IMR-90 (cell line): ENCODE measurements around the gene STAT3. TPM values are rescaled to one million over a fixed set of nuclear protein-coding genes. Genes with fewer than 3 reads are reported as not detected.

Experiments used
- ATAC-seq: fragments of 200-7000 bp; cut with Tn5 transposase; 2 replicates; pipeline ENCODE4 v1.9.1; 2020; ENCODE audit warnings: low read depth, mild to moderate bottlenecking, moderate library complexity
- BruUV-seq: library from RNA; stranded (reverse); fragments of 400-500 nt; replicated peaks from 2 replicates; lab custom pipeline; 2021; lab: Mats Ljungman, UMichigan
- CTCF ChIA-PET: fragments of 300-600 bp; formaldehyde crosslinking; extraction: SDS; loops from one replicate; lab custom pipeline; 2021; ENCODE audit warnings: antibody characterized with exemption; lab: Yijun Ruan, JAX
- POLR2A ChIA-PET: fragments of 300-600 bp; sonication (Branson Sonifier 250); formaldehyde crosslinking; loops from one replicate; lab custom pipeline; 2022; ENCODE audit warnings: antibody characterized with exemption; ENCODE audit not compliant: unreplicated experiment; lab: Charles Lee
- DNase-seq: peaks from one replicate; pipeline ENCODE4 v3.0.0; 2013
- H2AFZ ChIP-seq: replicated peaks from 2 replicates; pipeline ENCODE3; 2013; ENCODE audit warnings: low read length, mild to moderate bottlenecking; ENCODE audit not compliant: poor library complexity
- H2AK5ac ChIP-seq: 2 replicates; pipeline ENCODE4 v1.6.1; 2013; ENCODE audit warnings: low read depth, low read length, inconsistent platforms
- H2AK9ac ChIP-seq: replicated peaks from 2 replicates; pipeline ENCODE3; 2013; ENCODE audit warnings: mild to moderate bottlenecking, low read depth, low read length, moderate library complexity; ENCODE audit not compliant: poor library complexity
- H2BK120ac ChIP-seq: 2 replicates; pipeline ENCODE4 v1.6.1; 2013; ENCODE audit warnings: low read depth, low read length, inconsistent platforms
- H2BK15ac ChIP-seq: 3 replicates; pipeline ENCODE4 v1.6.1; 2013; ENCODE audit warnings: low read depth, low read length, inconsistent platforms
- H2BK20ac ChIP-seq: 2 replicates; pipeline ENCODE4 v1.6.1; 2013; ENCODE audit warnings: low read depth, mild to moderate bottlenecking, inconsistent platforms, low read length, moderate library complexity
- H2BK5ac ChIP-seq: 2 replicates; pipeline ENCODE4 v1.6.1; 2013; ENCODE audit warnings: mild to moderate bottlenecking, low read depth, low read length, inconsistent platforms; ENCODE audit not compliant: poor library complexity, severe bottlenecking
- H3K14ac ChIP-seq: replicated peaks from 2 replicates; pipeline ENCODE4 v1.6.1; 2013; ENCODE audit warnings: low read depth, low read length, inconsistent platforms
- H3K18ac ChIP-seq: 2 replicates; pipeline ENCODE4 v1.6.1; 2013; ENCODE audit warnings: low read depth, low read length, control low read depth
- H3K23ac ChIP-seq: 2 replicates; pipeline ENCODE4 v1.6.1; 2013; ENCODE audit warnings: low read depth, low read length, inconsistent platforms
- H3K27ac ChIP-seq: 2 replicates; pipeline ENCODE4 v1.5.1; 2013; ENCODE audit warnings: mild to moderate bottlenecking, control low read depth, low read length; ENCODE audit not compliant: insufficient read depth
- H3K27me3 ChIP-seq: 2 replicates; pipeline ENCODE4 v1.6.1; 2013; ENCODE audit warnings: low read length; ENCODE audit not compliant: control insufficient read depth, insufficient read depth
- H3K36me3 ChIP-seq: 2 replicates; pipeline ENCODE4 v1.6.1; 2013; ENCODE audit warnings: low read length, mixed read lengths; ENCODE audit not compliant: control insufficient read depth, insufficient read depth
- H3K4ac ChIP-seq: 2 replicates; pipeline ENCODE4 v1.6.1; 2013; ENCODE audit warnings: low read depth, low read length, inconsistent platforms
- H3K4me1 ChIP-seq: 2 replicates; pipeline ENCODE4 v1.6.1; 2013; ENCODE audit warnings: low read length, mixed read lengths; ENCODE audit not compliant: control insufficient read depth, insufficient read depth
- H3K4me2 ChIP-seq: 2 replicates; pipeline ENCODE4 v1.6.1; 2013; ENCODE audit warnings: low read depth, mild to moderate bottlenecking, control low read depth, low read length, moderate library complexity
- H3K4me3 ChIP-seq: 2 replicates; pipeline ENCODE4 v1.5.1; 2013; ENCODE audit warnings: low read depth, mild to moderate bottlenecking, control low read depth, low read length, moderate library complexity; ENCODE audit not compliant: insufficient read depth
- H3K56ac ChIP-seq: 2 replicates; pipeline ENCODE4 v1.6.1; 2013; ENCODE audit warnings: low read length, inconsistent platforms; ENCODE audit not compliant: insufficient read depth; ENCODE audit errors: extremely low read depth
- H3K79me1 ChIP-seq, 2 experiments: 2 replicates each; pipeline ENCODE4 v1.6.1; 2013; ENCODE audit warnings: low read length in 2 of 2, inconsistent platforms in 1 of 2, low read depth in 1 of 2
- H3K9ac ChIP-seq: 2 replicates; pipeline ENCODE4 v1.6.1; 2013; ENCODE audit warnings: low read depth, low read length, control low read depth
- H3K9me1 ChIP-seq: 2 replicates; pipeline ENCODE4 v1.6.1; 2013; ENCODE audit warnings: low read length, inconsistent platforms; ENCODE audit not compliant: insufficient read depth
- H3K9me3 ChIP-seq: 2 replicates; pipeline ENCODE4 v1.6.1; 2013; ENCODE audit warnings: low read length; ENCODE audit not compliant: control insufficient read depth, insufficient read depth
- H4K20me1 ChIP-seq: 2 replicates; pipeline ENCODE4 v1.6.1; 2013; ENCODE audit warnings: low read length, inconsistent platforms; ENCODE audit not compliant: insufficient read depth
- H4K5ac ChIP-seq: 2 replicates; pipeline ENCODE4 v1.6.1; 2013; ENCODE audit warnings: mild to moderate bottlenecking, low read depth, low read length, control low read depth
- H4K8ac ChIP-seq, 2 experiments: 2 replicates each; pipeline ENCODE4 v1.6.1; 2013; ENCODE audit warnings: low read depth in 2 of 2, low read length in 2 of 2, control low read depth in 1 of 2, inconsistent platforms in 1 of 2
- H4K91ac ChIP-seq: 2 replicates; pipeline ENCODE4 v1.6.1; 2013; ENCODE audit warnings: low read depth, low read length, inconsistent platforms; ENCODE audit not compliant: insufficient read depth
- CEBPB ChIP-seq: IDR thresholded peaks from 2 replicates; pipeline ENCODE4 v1.6.1; 2012; ENCODE audit warnings: low read depth, low read length, improper control_type of control experiment
- ELK1 ChIP-seq: fragments of 150-350 bp; IDR thresholded peaks from 2 replicates; pipeline ENCODE4 v1.6.1; 2016; ENCODE audit warnings: low read depth, mild to moderate bottlenecking, low read length, moderate library complexity, borderline replicate concordance
- FOS ChIP-seq: fragments of 150-350 bp; IDR thresholded peaks from 2 replicates; pipeline ENCODE4 v1.6.1; 2016; ENCODE audit warnings: low read depth, low read length
- NFE2L2 ChIP-seq: fragments of 150-350 bp; IDR thresholded peaks from 2 replicates; pipeline ENCODE4 v1.6.1; 2016; ENCODE audit warnings: low read depth, mild to moderate bottlenecking, low read length
- POLR2A ChIP-seq: IDR thresholded peaks from 2 replicates; pipeline ENCODE4 v1.6.1; 2012; ENCODE audit warnings: mild to moderate bottlenecking, low read depth, low read length
- RAD21 ChIP-seq: IDR thresholded peaks from 2 replicates; pipeline ENCODE4 v1.6.1; 2012; ENCODE audit warnings: low read length, improper control_type of control experiment
- RCOR1 ChIP-seq: IDR thresholded peaks from 2 replicates; pipeline ENCODE4 v1.6.1; 2012; ENCODE audit warnings: mild to moderate bottlenecking, low read length, improper control_type of control experiment; ENCODE audit not compliant: insufficient replicate concordance
- RFX5 ChIP-seq: IDR thresholded peaks from 2 replicates; pipeline ENCODE4 v1.8.0; 2012; ENCODE audit warnings: low read depth, mild to moderate bottlenecking, low read length, moderate library complexity
- SMC3 ChIP-seq: fragments of 150-350 bp; IDR thresholded peaks from 2 replicates; pipeline ENCODE4 v1.6.1; 2016; ENCODE audit warnings: low read depth, mild to moderate bottlenecking, antibody characterized with exemption, low read length, moderate library complexity
- whole genome bisulfite sequencing, 2 experiments: methylation state at CpG; one replicate each; pipeline versions ENCODE4 v1.1.5 to v1.1.7; 2013; ENCODE audit warnings: missing lambda C conversion rate in 2 of 2; ENCODE audit not compliant: insufficient read length in 1 of 2; ENCODE audit errors: extremely low coverage in 2 of 2; 5-methylcytosine and 5-hydroxymethylcytosine counted together
- dilution Hi-C: fragments of 300-500 bp; cut with HindIII; formaldehyde crosslinking; loops from one replicate; pipeline ENCODE4 v1.14.3; 2018; ENCODE audit warnings: low sequenced_read_pairs; ENCODE audit not compliant: unreplicated experiment
- in situ Hi-C: fragments of 300-500 bp; cut with MboI; formaldehyde crosslinking; loops from 3 replicates; pipeline ENCODE4 v1.14.3; 2019; ENCODE audit warnings: low sequenced_read_pairs, inconsistent platforms, mixed read lengths
- intact Hi-C: fragments of 100-400 bp; cut with micrococcal nuclease; formaldehyde crosslinking; loops from 2 replicates; pipeline ENCODE4 v1.10.0; 2022
- polyA plus RNA-seq, 3 experiments: library from polyadenylated mRNA; depleted of rRNA; stranded (reverse); fragments of >200 nt; gene quantifications; 2 replicates each; pipeline ENCODE4 v1.2.3, GENCODE V29; 2012; ENCODE audit warnings: low replicate concordance in 1 of 3
- total RNA-seq: library from RNA; depleted of rRNA; stranded (reverse); fragments of >200 nt; gene quantifications from 2 replicates; pipeline ENCODE4 v1.2.3, GENCODE V29; 2012
- TF ChIP-seq, protein P1 (sequence below): fragments of 150-350 bp; IDR thresholded peaks from 2 replicates; pipeline ENCODE4 v1.6.1; 2017; ENCODE audit warnings: mild to moderate bottlenecking, antibody characterized with exemption, low read length, low read depth

Gene STAT3
- total and polyA plus RNA-seq, 2 of the 4 experiments (the other 2 are of a cell fraction), result 47.2 to 66.3 TPM

DNA sequence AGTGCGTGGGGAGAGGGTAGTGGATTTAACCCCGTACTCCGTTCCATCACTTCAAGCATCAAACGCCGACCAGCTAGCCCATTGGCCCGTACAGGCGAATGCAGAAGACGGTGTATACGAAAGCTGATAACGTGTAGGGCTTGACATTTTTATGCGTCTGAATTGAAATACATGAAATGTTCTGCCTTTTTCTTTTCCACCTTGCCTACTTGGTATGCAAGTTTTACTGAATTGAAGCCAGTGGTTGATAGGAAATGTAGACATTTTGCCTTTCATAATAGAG is 834 bp upstream of the STAT3 start:
- Histone ChIP-seq H2AK9ac (peak overlapping the region; percentile 12), H2BK20ac (peak overlapping the region; percentile 86), H3K27ac (peak overlapping the region; percentile 89), H4K20me1 (peaks cover 41% of the 10 kb centered on the region), H3K18ac (peak overlapping the region; percentile 68), H3K79me1 (peaks cover 9 to 63% of the 10 kb centered on the region in 2 experiments; a peak in 3 of 4 replicates), H3K23ac (peak overlapping the region; percentile 84), H2BK5ac (peak overlapping the region; percentile 84), H3K14ac (peak overlapping the region; percentile 51), H3K56ac (peak overlapping the region; percentile 84), H3K9me3 (no peaks in the 10 kb centered on the region), H3K4me2 (peak overlapping the region; percentile 82), H2AFZ (peak overlapping the region; percentile 96), H3K4me1 (peaks cover 6% of the 10 kb centered on the region), H4K8ac (peak overlapping the region; percentile 46 to 86; a peak in 3 of 4 replicates), H3K9ac (peak overlapping the region; percentile 49), H3K9me1 (peaks cover 7% of the 10 kb centered on the region), H2AK5ac (peak overlapping the region; percentile 27; the same call in 1 of the 2 replicates), H4K5ac (peak overlapping the region; percentile 27), H3K4me3 (peak overlapping the region; percentile 36), H3K27me3 (no peaks in the 10 kb centered on the region), H3K4ac (peak overlapping the region; percentile 88), H4K91ac (peak overlapping the region; percentile 77), H2BK120ac (peak overlapping the region; percentile 82), H2BK15ac (peak overlapping the region; percentile 71), H3K36me3 (no peaks in the 10 kb centered on the region)
- CTCF ChIA-PET, result interaction anchor here (0.6 kb wide), 1 partner anchor 167 kb away, joined by 3 read pairs; no protein-coding TSS in a partner anchor
- BruUV-seq, result no TSS peak
- WGBS, 2 experiments, result 20% methylated on average over 1 of the region's 11 CpGs; no CpG with 5 or more reads in 1 of the 2 experiments
- dilution Hi-C loops, result no loop called here
- TF ChIP-seq RAD21 (no peak), CEBPB (no peak), ELK1 (no peak), RCOR1 (no peak), POLR2A (no peak), FOS (no peak), SMC3 (no peak), NFE2L2 (no peak), RFX5 (no peak)
- TF ChIP-seq, protein P1, sequence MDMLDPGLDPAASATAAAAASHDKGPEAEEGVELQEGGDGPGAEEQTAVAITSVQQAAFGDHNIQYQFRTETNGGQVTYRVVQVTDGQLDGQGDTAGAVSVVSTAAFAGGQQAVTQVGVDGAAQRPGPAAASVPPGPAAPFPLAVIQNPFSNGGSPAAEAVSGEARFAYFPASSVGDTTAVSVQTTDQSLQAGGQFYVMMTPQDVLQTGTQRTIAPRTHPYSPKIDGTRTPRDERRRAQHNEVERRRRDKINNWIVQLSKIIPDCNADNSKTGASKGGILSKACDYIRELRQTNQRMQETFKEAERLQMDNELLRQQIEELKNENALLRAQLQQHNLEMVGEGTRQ, result no peak
- in situ Hi-C loops, result no loop called here
- POLR2A ChIA-PET, result interaction anchor here (1.0 kb wide), 1 partner anchor 11 kb away, joined by 3 read pairs; no protein-coding TSS in a partner anchor
- intact Hi-C loops, result no loop called here
- ATAC-seq (peak; percentile 1), DNase-seq (no peak)
